HEK293 (cell line): ENCODE data around the gene COA4.

Experiments
- ZNF239 ChIP-seq: fragments of 450-650 bp; formaldehyde crosslinking; IDR thresholded peaks from 2 replicates; pipeline ENCODE4 v1.5.1; 2016; ENCODE audit warnings: missing biosample characterization, missing genetic modification characterization
- ZSCAN23 ChIP-seq: fragments of 450-650 bp; formaldehyde crosslinking; IDR thresholded peaks from 2 replicates; pipeline ENCODE4 v1.5.1; 2016; ENCODE audit warnings: missing biosample characterization, missing genetic modification characterization
- TF ChIP-seq, protein P1 (sequence below): fragments of 450-650 bp; formaldehyde crosslinking; IDR thresholded peaks from 2 replicates; pipeline ENCODE4 v1.5.1; 2016; ENCODE audit warnings: missing biosample characterization, missing genetic modification characterization
- TF ChIP-seq, protein P2 (sequence below): fragments of 450-650 bp; formaldehyde crosslinking; IDR thresholded peaks from 2 replicates; pipeline ENCODE4 v1.5.1; 2016; ENCODE audit warnings: missing biosample characterization, missing genetic modification characterization

DNA sequence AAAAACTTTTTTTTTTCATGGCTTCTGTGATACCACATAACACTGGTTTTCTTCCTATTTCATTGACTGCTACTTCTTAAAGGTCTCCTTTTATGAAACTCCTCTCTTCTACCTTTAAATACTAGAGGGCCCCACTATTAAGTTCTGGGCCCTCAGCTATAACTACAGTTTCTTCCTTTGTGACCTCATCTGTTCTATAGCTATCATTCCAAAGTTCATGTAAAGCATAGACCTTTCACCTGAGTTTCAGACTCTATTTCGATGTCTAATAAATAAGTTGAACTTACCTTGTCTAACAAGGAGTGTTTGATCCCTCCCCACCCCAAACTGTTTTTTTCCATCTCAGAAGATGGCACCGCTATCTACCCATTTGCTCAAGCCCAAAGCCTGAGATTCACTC, 35.4 kb upstream of the COA4 start:
- TF ChIP-seq ZNF239 (tag by site-specific recombination) (no peak), ZSCAN23 (no peak)
- TF ChIP-seq, protein P1, sequence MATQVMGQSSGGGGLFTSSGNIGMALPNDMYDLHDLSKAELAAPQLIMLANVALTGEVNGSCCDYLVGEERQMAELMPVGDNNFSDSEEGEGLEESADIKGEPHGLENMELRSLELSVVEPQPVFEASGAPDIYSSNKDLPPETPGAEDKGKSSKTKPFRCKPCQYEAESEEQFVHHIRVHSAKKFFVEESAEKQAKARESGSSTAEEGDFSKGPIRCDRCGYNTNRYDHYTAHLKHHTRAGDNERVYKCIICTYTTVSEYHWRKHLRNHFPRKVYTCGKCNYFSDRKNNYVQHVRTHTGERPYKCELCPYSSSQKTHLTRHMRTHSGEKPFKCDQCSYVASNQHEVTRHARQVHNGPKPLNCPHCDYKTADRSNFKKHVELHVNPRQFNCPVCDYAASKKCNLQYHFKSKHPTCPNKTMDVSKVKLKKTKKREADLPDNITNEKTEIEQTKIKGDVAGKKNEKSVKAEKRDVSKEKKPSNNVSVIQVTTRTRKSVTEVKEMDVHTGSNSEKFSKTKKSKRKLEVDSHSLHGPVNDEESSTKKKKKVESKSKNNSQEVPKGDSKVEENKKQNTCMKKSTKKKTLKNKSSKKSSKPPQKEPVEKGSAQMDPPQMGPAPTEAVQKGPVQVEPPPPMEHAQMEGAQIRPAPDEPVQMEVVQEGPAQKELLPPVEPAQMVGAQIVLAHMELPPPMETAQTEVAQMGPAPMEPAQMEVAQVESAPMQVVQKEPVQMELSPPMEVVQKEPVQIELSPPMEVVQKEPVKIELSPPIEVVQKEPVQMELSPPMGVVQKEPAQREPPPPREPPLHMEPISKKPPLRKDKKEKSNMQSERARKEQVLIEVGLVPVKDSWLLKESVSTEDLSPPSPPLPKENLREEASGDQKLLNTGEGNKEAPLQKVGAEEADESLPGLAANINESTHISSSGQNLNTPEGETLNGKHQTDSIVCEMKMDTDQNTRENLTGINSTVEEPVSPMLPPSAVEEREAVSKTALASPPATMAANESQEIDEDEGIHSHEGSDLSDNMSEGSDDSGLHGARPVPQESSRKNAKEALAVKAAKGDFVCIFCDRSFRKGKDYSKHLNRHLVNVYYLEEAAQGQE (tag by site-specific recombination) = no peak
- TF ChIP-seq, protein P2, sequence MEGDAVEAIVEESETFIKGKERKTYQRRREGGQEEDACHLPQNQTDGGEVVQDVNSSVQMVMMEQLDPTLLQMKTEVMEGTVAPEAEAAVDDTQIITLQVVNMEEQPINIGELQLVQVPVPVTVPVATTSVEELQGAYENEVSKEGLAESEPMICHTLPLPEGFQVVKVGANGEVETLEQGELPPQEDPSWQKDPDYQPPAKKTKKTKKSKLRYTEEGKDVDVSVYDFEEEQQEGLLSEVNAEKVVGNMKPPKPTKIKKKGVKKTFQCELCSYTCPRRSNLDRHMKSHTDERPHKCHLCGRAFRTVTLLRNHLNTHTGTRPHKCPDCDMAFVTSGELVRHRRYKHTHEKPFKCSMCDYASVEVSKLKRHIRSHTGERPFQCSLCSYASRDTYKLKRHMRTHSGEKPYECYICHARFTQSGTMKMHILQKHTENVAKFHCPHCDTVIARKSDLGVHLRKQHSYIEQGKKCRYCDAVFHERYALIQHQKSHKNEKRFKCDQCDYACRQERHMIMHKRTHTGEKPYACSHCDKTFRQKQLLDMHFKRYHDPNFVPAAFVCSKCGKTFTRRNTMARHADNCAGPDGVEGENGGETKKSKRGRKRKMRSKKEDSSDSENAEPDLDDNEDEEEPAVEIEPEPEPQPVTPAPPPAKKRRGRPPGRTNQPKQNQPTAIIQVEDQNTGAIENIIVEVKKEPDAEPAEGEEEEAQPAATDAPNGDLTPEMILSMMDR (tag by site-specific recombination) = no peak
